K562 (cell line): ENCODE data around the gene CACNB2. TPM values are rescaled to one million over a fixed set of nuclear protein-coding genes. Genes with fewer than 3 reads are reported as not detected.

Experiments used
- ATAC-seq: fragments of 200-7000 bp; cut with Tn5 transposase; 3 replicates; pipeline ENCODE4 v1.9.1; 2020; ENCODE audit warnings: moderate library complexity
- BruUV-seq: library from RNA; stranded (reverse); fragments of 400-500 nt; replicated peaks from 2 replicates; lab custom pipeline; 2021; lab: Mats Ljungman, UMichigan
- CTCF ChIA-PET: fragments of 300-600 bp; formaldehyde crosslinking; extraction: SDS; loops from one replicate; lab custom pipeline; 2021; ENCODE audit warnings: low intra/inter-chr PET ratio; lab: Yijun Ruan, JAX
- POLR2A ChIA-PET: fragments of 300-600, 350-650 bp; sonication (Branson Sonifier 250); formaldehyde crosslinking; extraction: SDS; loops from one replicate; lab custom pipeline; 2021; ENCODE audit warnings: antibody characterized with exemption, inconsistent platforms; lab: Yijun Ruan, JAX
- DNase-seq, 4 experiments: peaks; one replicate each; pipeline versions ENCODE4 v3.0.0 to v3.0.0-alpha.2; 2011 to 2018; ENCODE audit warnings: low spot score in 3 of 4, mixed read lengths in 3 of 4; ENCODE audit errors: extremely low read depth in 1 of 4
- FAIRE-seq: peaks from 2 replicates; lab custom pipeline; 2011; peaks lifted over from hg19 to GRCh38; lab: Jason Lieb, UNC
- H2AFZ ChIP-seq: 2 replicates; pipeline ENCODE4 v1.6.0; 2011; ENCODE audit warnings: low read depth, low read length, control low read depth, inconsistent platforms
- H3K27ac ChIP-seq: fragments of 200-600 bp; 3 replicates; pipeline ENCODE4 v1.8.0; 2011; ENCODE audit warnings: low read depth, mild to moderate bottlenecking, control low read depth, inconsistent platforms, low read length, moderate library complexity, mixed read lengths; ENCODE audit errors: extremely low read depth
- H3K27me3 ChIP-seq, 2 experiments: fragments of 300-600 bp in 1 of 2; 2 replicates in 1 of 2; 3 replicates in 1 of 2; pipeline versions ENCODE4 v1.6.0 to v1.8.0; 2011; ENCODE audit warnings: inconsistent platforms in 2 of 2, low read length in 2 of 2, mild to moderate bottlenecking in 1 of 2, mixed read lengths in 1 of 2, moderate library complexity in 1 of 2; ENCODE audit not compliant: control insufficient read depth in 2 of 2, insufficient read depth in 2 of 2
- H3K36me3 ChIP-seq: fragments of 300-600 bp; 3 replicates; pipeline ENCODE4 v1.8.0; 2011; ENCODE audit warnings: mild to moderate bottlenecking, low read length, inconsistent platforms; ENCODE audit not compliant: control insufficient read depth, insufficient read depth
- H3K4me1 ChIP-seq, 2 experiments: fragments of 200-600 bp in 1 of 2; replicated peaks in 1 of 2; 2 replicates in 1 of 2; 3 replicates in 1 of 2; pipeline versions ENCODE4 v1.5.1 to v1.8.0; 2011; ENCODE audit warnings: inconsistent platforms in 2 of 2, low read length in 2 of 2, mild to moderate bottlenecking in 1 of 2, mixed read lengths in 1 of 2, moderate library complexity in 1 of 2; ENCODE audit not compliant: control insufficient read depth in 2 of 2, insufficient read depth in 2 of 2
- H3K4me2 ChIP-seq: 2 replicates; pipeline ENCODE4 v1.6.1; 2011; ENCODE audit warnings: low read length, control low read depth, inconsistent platforms, mixed read lengths; ENCODE audit not compliant: insufficient read depth
- H3K4me3 ChIP-seq: fragments of 200-600 bp; sonication (generic), shearing (Covaris generic); 2 replicates; pipeline ENCODE4 v1.5.1; 2016; ENCODE audit warnings: control low read depth, inconsistent platforms
- H3K79me2 ChIP-seq: fragments of 200-600 bp; 3 replicates; pipeline ENCODE4 v1.8.0; 2011; ENCODE audit warnings: low read length, inconsistent platforms; ENCODE audit not compliant: control insufficient read depth, insufficient read depth
- H3K9ac ChIP-seq, 2 experiments: 2 replicates each; pipeline versions ENCODE4 v1.6.0 to v1.6.1; 2011; ENCODE audit warnings: low read depth in 2 of 2, low read length in 2 of 2, control low read depth in 1 of 2, inconsistent platforms in 1 of 2, mild to moderate bottlenecking in 1 of 2, mixed read lengths in 1 of 2; ENCODE audit not compliant: insufficient read depth in 1 of 2
- H3K9me1 ChIP-seq: one replicate; pipeline ENCODE4 v1.6.0; 2011; ENCODE audit warnings: inconsistent platforms, mild to moderate bottlenecking, low read length, moderate library complexity; ENCODE audit not compliant: control insufficient read depth, insufficient read depth
- H3K9me3 ChIP-seq: replicated peaks from 2 replicates; pipeline ENCODE4 v1.5.1; 2011; ENCODE audit warnings: low read depth, low read length, inconsistent platforms; ENCODE audit not compliant: control insufficient read depth, insufficient read depth
- H4K20me1 ChIP-seq: replicated peaks from 2 replicates; pipeline ENCODE4 v1.6.1; 2011; ENCODE audit warnings: low read length, inconsistent platforms, mixed read lengths; ENCODE audit not compliant: control insufficient read depth, insufficient read depth
- CC2D1A ChIP-seq: fragments of 450-650 bp; IDR thresholded peaks from 2 replicates; pipeline ENCODE4 v1.6.1; 2017; ENCODE audit warnings: mild to moderate bottlenecking
- DDX20 ChIP-seq: fragments of 450-650 bp; IDR thresholded peaks from 2 replicates; pipeline ENCODE4 v1.6.1; 2016; ENCODE audit warnings: missing genetic modification characterization, low read depth, mild to moderate bottlenecking, missing compliant biosample characterization, moderate library complexity
- HSF4 ChIP-seq: fragments of 250-450 bp; sonication (Bioruptor Pico); IDR thresholded peaks from 2 replicates; pipeline ENCODE4 v2.1.2; 2022; ENCODE audit warnings: mild to moderate bottlenecking, moderate library complexity, borderline replicate concordance
- WGBS: fragments of 100-300 bp; shearing (Covaris generic); methylation state at CpG from one replicate; pipeline ENCODE4 v1.1.6; 2016; ENCODE audit warnings: low coverage, mixed read lengths; ENCODE audit not compliant: insufficient coverage; ENCODE audit errors: missing lambda C conversion rate; 5-methylcytosine and 5-hydroxymethylcytosine counted together
- in situ Hi-C: fragments of 300-500 bp; cut with MboI; formaldehyde crosslinking; loops from 4 replicates; pipeline ENCODE4 v1.15.0; 2018; ENCODE audit warnings: inconsistent platforms, mixed read lengths
- intact Hi-C: fragments of 100-400 bp; cut with micrococcal nuclease; formaldehyde crosslinking; loops from 2 replicates; pipeline ENCODE4 v1.14.2; 2022
- polyA plus RNA-seq, 8 experiments: library from polyadenylated mRNA; depleted of rRNA in 4 of 8; stranded (reverse) in 5 of 8; unstranded in 3 of 8; fragments of >200 nt; fragmentation: Nextera tagmentation in 2 of 8; fragmentation: Illumina TruSeq in 1 of 8; extraction: Ambion mirVana in 2 of 8; extraction: Trizol in 1 of 8; gene quantifications; 2 replicates each; pipeline versions ENCODE4 v1.2.1 to v1.2.3, GENCODE V29; 2011 to 2014; ENCODE audit warnings: inconsistent platforms in 1 of 8, missing spikeins in 1 of 8
- total RNA-seq, 7 experiments: library from RNA; depleted of rRNA in 6 of 7; stranded (reverse); fragments of >200 nt in 6 of 7; fragmentation: Illumina TruSeq in 2 of 7; extraction: Trizol in 2 of 7; gene quantifications; 2 replicates each; pipeline versions ENCODE4 v1.2.1 to v1.2.3, GENCODE V29; 2011 to 2021; ENCODE audit warnings: low replicate concordance in 1 of 7
- TF ChIP-seq, protein P1 (sequence below): fragments of 150-350 bp; IDR thresholded peaks from 2 replicates; pipeline ENCODE4 v1.6.1; 2014; ENCODE audit warnings: low read depth, mild to moderate bottlenecking, low read length, borderline replicate concordance
- TF ChIP-seq, protein P2 (sequence below): fragments of 200-600 bp; sonication (generic); IDR thresholded peaks from one replicate; pipeline ENCODE4 v1.6.1; 2012; ENCODE audit warnings: mild to moderate bottlenecking, low read depth, low read length, inconsistent platforms

The CACNB2 gene
- total and polyA plus RNA-seq, 9 of the 15 experiments (the other 6 are each of a cell fraction or from before 2014, with no cell fraction given): 1.8 to 2.2 TPM; not detected in 7

DNA sequence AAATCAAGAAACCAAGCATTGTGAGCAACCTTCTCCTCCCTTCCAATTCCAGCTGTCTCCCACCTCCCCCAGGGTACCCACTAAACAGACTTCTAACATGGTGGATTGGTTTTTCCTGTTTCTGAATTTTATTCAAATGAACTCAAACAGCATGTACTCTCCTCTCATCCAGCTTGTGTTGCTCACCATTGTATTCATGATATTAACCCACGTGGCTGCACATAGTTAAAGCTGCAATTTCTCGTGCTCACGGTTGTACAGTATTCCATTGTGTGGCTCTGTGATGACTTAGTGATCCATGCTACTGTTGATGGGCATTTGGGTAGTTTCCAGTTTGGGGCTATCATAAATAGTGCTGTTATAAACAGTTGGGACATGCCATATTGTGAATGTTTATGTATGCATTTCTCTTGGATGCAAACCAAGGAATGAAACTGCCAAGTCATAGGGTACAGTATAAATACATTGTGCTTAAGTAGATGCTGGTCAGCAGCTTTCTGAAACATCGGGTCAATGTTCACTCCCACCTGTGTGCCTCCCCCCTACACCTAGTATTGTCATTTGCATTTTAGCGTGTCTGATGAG, 124.3 kb downstream of the CACNB2 start (continued):
- TF ChIP-seq, protein P1, sequence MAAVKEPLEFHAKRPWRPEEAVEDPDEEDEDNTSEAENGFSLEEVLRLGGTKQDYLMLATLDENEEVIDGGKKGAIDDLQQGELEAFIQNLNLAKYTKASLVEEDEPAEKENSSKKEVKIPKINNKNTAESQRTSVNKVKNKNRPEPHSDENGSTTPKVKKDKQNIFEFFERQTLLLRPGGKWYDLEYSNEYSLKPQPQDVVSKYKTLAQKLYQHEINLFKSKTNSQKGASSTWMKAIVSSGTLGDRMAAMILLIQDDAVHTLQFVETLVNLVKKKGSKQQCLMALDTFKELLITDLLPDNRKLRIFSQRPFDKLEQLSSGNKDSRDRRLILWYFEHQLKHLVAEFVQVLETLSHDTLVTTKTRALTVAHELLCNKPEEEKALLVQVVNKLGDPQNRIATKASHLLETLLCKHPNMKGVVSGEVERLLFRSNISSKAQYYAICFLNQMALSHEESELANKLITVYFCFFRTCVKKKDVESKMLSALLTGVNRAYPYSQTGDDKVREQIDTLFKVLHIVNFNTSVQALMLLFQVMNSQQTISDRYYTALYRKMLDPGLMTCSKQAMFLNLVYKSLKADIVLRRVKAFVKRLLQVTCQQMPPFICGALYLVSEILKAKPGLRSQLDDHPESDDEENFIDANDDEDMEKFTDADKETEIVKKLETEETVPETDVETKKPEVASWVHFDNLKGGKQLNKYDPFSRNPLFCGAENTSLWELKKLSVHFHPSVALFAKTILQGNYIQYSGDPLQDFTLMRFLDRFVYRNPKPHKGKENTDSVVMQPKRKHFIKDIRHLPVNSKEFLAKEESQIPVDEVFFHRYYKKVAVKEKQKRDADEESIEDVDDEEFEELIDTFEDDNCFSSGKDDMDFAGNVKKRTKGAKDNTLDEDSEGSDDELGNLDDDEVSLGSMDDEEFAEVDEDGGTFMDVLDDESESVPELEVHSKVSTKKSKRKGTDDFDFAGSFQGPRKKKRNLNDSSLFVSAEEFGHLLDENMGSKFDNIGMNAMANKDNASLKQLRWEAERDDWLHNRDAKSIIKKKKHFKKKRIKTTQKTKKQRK: no peak
- TF ChIP-seq HSF4 (CRISPR knock-in tag): no peak
- TF ChIP-seq DDX20 (tag): no peak
- TF ChIP-seq, all 486 proteins: peak for 0

DNA sequence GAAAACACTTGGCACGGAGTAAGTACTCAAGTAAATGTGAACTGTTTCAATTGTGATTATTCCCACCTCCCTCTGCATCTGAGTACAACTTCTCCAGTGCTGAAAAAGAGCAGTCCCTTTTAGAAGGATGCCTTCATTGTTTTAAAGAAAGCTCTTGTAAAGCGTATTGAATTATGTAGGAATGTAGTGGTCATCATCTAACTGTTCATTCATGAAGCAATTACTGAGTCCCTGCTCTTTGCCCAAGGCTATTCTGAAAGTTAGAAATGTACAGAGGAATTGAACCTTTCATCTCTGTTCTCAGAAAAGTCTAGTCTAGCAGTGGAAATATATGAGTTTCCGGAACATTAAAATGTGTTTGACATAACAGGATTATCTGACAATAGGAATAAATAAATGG, 127.8 kb downstream of the CACNB2 start:
- ChIA-PET CTCF (no interaction called here), POLR2A (no interaction called here)
- Histone ChIP-seq H3K4me1 (no peaks in the 10 kb centered on the region), H3K9me3 (no peaks in the 10 kb centered on the region), H3K79me2 (no peaks in the 10 kb centered on the region), H3K27me3 (peaks cover 0 to 4% of the 10 kb centered on the region in 2 experiments; a peak in 2 of 5 replicates), H4K20me1 (no peaks in the 10 kb centered on the region; the same call in 1 of the 2 replicates), H3K36me3 (no peaks in the 10 kb centered on the region), H3K4me2 (no peak overlapping the region), H3K9ac (no peak overlapping the region), H3K4me3 (no peak overlapping the region), H3K27ac (no peak overlapping the region), H3K9me1 (no peaks in the 10 kb centered on the region), H2AFZ (no peak overlapping the region)
- intact Hi-C loops: no loop called here
- BruUV-seq: no TSS peak
- WGBS: 2% methylated on average over 3 of the region's 3 CpGs
- in situ Hi-C loops: no loop called here
- DNase-seq: no peak
- FAIRE-seq: no peak
- no peak for ATAC-seq
- TF ChIP-seq CC2D1A: no peak
- TF ChIP-seq, protein P2, sequence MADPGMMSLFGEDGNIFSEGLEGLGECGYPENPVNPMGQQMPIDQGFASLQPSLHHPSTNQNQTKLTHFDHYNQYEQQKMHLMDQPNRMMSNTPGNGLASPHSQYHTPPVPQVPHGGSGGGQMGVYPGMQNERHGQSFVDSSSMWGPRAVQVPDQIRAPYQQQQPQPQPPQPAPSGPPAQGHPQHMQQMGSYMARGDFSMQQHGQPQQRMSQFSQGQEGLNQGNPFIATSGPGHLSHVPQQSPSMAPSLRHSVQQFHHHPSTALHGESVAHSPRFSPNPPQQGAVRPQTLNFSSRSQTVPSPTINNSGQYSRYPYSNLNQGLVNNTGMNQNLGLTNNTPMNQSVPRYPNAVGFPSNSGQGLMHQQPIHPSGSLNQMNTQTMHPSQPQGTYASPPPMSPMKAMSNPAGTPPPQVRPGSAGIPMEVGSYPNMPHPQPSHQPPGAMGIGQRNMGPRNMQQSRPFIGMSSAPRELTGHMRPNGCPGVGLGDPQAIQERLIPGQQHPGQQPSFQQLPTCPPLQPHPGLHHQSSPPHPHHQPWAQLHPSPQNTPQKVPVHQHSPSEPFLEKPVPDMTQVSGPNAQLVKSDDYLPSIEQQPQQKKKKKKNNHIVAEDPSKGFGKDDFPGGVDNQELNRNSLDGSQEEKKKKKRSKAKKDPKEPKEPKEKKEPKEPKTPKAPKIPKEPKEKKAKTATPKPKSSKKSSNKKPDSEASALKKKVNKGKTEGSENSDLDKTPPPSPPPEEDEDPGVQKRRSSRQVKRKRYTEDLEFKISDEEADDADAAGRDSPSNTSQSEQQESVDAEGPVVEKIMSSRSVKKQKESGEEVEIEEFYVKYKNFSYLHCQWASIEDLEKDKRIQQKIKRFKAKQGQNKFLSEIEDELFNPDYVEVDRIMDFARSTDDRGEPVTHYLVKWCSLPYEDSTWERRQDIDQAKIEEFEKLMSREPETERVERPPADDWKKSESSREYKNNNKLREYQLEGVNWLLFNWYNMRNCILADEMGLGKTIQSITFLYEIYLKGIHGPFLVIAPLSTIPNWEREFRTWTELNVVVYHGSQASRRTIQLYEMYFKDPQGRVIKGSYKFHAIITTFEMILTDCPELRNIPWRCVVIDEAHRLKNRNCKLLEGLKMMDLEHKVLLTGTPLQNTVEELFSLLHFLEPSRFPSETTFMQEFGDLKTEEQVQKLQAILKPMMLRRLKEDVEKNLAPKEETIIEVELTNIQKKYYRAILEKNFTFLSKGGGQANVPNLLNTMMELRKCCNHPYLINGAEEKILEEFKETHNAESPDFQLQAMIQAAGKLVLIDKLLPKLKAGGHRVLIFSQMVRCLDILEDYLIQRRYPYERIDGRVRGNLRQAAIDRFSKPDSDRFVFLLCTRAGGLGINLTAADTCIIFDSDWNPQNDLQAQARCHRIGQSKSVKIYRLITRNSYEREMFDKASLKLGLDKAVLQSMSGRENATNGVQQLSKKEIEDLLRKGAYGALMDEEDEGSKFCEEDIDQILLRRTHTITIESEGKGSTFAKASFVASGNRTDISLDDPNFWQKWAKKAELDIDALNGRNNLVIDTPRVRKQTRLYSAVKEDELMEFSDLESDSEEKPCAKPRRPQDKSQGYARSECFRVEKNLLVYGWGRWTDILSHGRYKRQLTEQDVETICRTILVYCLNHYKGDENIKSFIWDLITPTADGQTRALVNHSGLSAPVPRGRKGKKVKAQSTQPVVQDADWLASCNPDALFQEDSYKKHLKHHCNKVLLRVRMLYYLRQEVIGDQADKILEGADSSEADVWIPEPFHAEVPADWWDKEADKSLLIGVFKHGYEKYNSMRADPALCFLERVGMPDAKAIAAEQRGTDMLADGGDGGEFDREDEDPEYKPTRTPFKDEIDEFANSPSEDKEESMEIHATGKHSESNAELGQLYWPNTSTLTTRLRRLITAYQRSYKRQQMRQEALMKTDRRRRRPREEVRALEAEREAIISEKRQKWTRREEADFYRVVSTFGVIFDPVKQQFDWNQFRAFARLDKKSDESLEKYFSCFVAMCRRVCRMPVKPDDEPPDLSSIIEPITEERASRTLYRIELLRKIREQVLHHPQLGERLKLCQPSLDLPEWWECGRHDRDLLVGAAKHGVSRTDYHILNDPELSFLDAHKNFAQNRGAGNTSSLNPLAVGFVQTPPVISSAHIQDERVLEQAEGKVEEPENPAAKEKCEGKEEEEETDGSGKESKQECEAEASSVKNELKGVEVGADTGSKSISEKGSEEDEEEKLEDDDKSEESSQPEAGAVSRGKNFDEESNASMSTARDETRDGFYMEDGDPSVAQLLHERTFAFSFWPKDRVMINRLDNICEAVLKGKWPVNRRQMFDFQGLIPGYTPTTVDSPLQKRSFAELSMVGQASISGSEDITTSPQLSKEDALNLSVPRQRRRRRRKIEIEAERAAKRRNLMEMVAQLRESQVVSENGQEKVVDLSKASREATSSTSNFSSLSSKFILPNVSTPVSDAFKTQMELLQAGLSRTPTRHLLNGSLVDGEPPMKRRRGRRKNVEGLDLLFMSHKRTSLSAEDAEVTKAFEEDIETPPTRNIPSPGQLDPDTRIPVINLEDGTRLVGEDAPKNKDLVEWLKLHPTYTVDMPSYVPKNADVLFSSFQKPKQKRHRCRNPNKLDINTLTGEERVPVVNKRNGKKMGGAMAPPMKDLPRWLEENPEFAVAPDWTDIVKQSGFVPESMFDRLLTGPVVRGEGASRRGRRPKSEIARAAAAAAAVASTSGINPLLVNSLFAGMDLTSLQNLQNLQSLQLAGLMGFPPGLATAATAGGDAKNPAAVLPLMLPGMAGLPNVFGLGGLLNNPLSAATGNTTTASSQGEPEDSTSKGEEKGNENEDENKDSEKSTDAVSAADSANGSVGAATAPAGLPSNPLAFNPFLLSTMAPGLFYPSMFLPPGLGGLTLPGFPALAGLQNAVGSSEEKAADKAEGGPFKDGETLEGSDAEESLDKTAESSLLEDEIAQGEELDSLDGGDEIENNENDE: no peak
